GM19193 (cell line): Measurements from ENCODE around the gene ZNF148.

Experiments
- POLR2A ChIP-seq: IDR thresholded peaks from 4 replicates; pipeline ENCODE4 v1.6.1; 2011; ENCODE audit not compliant: insufficient read depth, insufficient read length; ENCODE audit errors: extremely low read depth

The ZNF148 gene

DNA sequence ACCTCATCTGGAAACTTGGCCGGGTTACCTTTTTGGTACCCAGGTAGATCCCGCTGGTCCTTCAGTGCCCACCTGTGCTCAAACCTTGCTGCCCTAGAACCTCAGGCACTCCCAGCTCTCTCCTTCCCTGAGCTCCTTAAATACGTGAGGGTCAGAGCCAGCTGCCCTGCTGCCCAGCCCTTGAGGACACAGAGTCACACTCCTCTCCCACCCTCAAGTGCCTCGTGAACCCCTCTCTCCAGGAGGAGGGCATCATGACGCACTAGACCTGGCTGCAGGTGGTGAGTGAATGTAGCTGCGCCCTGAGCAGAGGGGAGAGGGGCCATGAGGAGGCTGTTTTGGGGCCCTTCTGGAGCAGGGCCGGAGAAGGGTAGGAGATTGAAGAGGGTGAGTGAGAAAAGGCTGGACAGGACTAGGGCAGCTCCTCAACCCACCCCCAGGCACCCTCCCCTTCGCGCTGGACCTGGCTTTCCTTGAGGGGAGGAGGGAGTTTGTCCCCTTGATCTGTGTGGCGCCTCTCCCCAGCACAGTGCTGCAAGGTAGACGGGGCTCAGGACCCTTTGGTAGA is 163.5 kb downstream of the ZNF148 start:
- TF ChIP-seq POLR2A, result no peak

DNA sequence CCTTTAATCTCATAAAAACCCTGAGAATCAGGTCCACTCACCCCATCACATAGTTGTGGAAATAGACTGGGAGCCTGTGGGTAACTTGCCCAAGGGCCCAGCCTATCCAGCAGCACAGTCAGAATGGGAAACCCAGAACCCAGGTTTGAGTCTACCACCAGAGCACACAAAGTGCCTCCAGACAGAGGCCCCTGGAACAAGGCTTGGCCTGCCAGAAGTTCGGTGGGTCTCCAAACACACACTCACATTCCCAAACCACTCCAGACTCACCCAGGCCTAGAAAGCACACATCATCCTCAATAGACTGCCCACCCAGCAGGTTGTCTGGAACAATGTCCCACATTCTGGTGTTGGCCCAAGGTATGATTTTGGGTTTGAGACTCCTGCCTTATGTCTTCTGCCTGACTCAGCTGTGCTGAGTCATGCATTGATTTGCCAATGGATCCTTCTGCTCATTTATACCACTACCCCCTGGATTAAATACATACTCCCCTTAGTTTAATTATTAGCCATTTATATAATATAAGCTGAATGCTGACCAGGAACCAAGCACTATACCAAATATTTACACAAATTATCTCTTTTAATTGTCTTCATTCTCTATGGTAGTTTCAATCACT is 167.1 kb downstream of the ZNF148 start:
- no peak for TF ChIP-seq POLR2A

DNA sequence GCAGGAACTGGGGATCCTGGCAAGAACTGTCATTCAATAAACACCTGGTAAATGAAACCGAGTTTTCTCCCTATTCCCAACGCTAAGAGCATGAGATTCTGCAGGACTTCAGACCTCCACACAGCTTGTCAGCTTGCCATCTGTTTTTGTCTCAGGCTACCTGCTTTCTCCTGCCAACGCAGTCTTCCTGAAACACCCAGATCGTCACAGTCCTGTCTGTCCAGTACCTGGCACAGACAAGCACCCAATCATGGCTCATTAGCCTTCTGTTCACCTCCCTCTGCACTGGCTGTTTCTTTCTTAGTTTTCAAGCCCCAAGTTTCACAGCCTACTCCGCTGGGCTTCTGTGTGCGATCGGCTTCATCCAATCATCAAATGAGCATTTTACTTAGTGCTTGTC is 167.6 kb downstream of the ZNF148 start:
- TF ChIP-seq POLR2A, result no peak

DNA sequence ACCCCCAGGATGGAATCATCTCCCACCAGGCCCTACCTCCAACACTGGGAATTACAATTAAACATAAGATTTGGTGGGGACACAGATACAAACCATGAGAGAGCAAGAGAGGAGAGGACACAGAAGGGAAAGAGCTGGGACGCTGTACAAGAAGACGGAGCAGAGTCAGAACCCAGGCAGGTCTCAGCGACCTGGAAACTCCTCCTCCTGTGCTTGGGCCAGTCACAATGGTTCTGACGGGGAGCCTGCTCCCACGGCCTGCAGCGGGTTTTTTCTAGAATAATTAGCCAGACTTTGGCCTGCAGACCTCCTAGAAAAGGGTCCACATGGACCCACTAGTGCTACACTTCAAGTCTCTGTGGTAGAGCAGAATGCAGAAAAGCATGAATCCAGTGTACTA is 168.2 kb downstream of the ZNF148 start:
- TF ChIP-seq POLR2A, result no peak

DNA sequence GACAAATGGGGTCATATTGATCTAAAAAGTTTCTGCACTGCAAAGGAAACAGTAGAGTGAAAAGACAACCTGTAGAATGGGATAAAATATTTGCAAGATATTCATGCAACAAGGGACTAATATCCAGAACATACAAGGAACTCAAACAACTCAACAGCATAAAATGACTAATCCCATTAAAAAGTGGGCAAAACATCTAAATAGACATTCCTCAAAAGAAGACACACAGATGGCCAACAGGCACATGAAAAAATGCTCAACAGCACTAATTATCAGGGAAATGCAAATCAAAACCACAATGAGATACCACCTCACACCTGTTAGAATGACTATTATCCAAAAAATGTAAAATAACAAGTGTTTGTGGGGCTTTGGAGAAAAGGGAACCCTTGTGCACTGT is 171.4 kb downstream of the ZNF148 start:
- TF ChIP-seq POLR2A, result no peak

DNA sequence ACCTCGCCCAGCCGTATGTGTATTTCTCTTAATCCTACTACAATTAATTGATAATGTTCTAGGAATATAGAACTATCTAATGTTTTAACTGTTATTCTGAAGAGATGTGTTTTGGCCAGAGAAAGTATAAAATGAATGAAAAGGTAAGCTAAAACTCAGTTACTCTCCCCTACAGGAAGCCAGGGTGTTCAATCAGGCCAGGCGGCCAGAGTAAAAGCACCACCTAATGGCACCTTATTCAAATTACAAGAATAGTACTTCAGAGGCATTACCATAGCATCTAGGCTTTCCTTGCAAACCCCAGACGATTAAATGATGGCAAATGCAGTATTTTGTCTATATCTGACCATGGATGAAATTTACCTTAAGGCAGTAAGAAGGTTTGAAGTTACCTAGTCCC is 172.9 kb downstream of the ZNF148 start:
- TF ChIP-seq POLR2A, result no peak

DNA sequence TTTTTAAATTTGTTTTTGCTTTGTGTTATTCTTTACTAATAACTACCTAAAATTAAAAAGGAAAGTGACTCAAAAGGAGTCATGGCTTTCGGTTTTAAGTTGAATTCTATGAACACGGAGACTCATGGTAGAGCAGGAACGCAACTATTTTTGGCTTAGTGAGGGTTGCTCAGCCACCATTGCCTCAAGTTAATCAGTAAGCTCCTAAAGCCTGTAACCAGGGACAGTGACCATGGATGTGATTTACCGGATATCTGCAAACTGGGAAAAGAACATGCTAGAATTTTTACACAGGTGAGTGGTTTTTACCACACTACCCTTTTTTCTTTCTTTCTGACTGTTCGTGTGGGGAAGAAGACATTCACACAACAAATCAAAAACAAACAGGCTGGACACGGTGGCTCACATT is 174.4 kb downstream of the ZNF148 start:
- TF ChIP-seq POLR2A, result no peak

DNA sequence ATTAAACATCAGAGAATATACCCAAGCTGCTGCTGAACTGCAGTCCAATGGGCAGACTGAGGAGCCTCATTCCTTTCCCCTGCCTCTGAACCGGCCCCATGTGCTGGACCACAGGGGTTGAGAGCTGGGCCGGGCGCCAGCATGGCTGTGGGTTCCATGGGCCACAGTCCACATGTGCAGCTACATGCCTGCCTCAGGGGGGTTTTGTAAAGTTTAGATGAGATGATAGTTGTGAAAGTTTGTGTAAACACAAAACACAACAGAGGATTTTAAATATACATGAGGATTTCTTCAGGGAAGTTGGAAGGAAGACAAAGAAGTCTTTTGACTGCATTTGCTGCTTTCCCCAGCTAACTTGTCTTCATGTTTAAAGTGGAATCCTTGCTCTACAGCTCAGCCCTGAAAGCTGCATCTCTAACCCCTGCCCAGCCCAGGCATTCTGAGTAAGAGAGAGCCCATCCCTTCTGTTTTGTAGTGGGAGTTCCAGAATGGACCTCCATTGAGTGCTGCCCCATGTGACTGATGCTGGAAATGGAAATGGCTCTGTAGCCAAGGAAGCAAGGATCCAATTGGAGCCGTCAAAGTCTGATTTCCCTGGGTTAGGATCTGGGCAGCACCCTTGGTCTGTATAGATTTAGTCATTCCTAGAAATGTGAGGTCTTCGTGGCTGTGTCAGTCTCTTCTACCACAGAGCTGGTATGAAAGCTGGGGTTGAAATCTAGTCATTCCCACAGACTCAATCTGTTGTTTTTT is 180.1 kb downstream of the ZNF148 start:
- no peak for TF ChIP-seq POLR2A

DNA sequence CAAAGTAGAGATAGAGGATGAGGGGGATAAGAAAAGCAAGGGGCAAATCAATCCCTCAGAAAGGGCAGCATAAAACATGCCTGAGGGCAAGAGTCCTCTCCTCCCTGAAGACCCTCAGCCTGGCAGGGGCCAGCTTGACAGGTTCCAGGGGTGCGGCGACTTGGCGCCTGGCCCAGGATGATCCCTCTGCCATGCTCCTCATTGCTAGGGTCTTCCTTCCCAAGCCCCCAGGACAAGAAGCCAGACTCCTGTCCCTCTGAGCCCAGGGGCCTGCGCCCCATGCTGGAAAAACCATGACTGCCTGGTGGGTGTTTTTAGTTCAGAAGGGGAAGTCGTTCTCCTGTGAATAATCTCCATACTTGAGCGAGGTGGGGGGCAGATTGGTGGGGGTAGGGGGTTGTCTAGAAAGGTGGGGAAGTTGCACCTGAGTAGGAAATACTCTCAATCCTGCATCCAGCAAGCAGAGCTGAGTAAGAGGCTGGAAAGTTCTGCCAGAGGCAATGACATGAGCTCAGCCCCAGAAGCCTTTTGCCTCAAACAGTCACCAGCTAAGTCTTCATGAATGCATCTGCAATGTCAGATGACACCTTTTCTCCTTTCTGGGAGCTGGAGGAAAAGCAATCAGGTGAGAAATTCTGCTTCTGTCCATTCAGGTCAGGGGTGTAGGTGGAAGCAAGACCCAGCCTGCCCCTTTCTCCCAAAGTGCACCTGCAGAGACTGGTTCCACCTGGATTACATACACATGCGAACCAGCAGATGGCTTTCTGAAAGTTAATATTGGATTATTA is 180.9 kb downstream of the ZNF148 start:
- no peak for TF ChIP-seq POLR2A

DNA sequence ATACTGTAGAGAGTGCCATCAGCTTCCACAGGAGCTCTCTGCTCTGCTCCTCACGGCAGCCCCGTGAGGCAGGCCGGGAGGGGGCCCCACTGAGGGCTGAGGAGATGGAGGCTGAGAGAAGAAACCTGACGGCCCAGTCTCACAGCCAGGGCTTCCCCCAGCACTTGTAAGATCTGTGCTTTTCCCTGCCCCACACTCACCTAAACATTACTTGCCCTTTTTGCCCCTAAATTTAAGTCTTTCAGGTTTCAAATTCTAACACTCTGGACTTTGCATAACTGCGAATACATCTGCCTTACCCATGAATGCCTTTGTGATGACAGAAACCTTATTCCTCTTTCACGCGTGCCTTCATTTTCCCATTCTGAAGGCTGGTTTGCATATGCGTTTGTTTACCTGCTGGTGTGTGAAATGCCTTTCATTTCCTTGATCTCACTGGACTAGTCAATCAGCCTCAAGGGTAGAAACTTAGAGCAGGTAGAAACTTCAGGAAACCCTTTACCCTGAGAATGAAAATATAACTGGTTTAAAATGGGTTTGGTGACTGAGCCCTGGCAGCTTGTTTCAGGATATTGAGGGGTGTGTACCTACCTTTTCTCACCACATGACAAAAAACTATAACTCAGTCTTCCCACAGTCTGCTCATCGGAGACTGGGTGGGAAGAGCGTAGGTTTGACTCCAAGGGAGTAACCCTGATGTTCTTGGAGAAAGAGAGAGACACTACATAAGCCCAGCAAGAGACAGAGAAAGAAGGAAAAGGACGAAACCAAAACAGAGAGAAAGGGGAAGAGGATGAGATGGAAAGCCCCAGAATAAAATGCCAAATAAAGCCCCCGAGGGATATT is 182.7 kb downstream of the ZNF148 start:
- TF ChIP-seq POLR2A, result no peak

DNA sequence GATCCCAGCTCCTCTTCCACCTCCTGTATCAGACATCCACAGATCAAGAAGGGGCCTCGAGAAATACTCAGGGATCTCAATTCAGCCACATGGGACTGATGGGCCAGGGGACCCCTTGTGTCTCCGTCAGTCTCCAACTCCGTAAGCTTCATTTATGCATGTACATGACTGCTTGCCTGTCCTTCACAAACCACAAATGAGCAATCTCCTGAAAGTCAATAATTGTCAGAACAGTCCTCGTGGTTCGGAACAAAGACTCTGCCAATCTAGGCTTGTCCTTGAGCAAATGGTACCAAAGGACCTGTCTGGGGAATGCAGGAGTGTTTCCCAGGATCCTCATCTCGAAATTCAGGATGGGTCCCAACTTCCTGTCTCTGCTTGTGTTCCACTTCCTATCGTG is 183.4 kb downstream of the ZNF148 start:
- no peak for TF ChIP-seq POLR2A

DNA sequence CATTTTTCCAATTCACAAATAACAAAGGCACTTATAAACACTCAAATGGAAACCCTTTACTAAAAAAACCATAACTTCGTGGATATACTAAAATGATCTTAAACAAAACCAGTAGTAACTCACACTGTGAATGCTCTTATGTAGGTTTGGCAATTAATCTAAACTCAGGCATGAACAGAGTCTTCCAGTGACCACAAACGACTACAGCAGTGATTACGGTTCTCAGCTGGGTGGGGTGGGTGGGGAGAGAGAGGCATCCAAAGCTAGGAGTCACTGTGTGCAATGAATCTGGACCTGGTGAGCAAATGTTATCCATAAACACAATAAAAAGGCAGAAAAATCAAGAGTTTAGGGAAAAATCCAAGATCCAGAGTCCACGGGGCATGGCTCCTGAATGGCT is 183.9 kb downstream of the ZNF148 start:
- no peak for TF ChIP-seq POLR2A

DNA sequence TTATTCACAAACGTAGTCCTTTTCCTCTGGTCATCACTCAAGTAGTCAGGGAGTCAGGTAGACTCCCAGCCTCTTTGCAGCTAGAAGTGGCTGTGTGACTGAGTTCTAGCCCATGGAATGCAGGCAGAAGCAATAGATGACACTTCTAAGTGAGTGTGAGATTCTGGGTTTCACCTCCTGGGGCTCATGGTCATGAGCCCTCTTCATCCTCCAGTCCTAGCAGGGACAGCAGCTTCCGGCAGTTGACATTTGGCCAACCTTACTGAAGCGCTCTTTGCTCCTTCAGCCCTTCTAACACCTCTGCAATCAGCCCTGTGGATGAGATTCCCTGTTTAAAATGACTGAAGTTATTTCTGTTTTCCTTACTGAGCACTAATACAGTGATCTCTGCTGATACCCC is 184.3 kb downstream of the ZNF148 start:
- no peak for TF ChIP-seq POLR2A

DNA sequence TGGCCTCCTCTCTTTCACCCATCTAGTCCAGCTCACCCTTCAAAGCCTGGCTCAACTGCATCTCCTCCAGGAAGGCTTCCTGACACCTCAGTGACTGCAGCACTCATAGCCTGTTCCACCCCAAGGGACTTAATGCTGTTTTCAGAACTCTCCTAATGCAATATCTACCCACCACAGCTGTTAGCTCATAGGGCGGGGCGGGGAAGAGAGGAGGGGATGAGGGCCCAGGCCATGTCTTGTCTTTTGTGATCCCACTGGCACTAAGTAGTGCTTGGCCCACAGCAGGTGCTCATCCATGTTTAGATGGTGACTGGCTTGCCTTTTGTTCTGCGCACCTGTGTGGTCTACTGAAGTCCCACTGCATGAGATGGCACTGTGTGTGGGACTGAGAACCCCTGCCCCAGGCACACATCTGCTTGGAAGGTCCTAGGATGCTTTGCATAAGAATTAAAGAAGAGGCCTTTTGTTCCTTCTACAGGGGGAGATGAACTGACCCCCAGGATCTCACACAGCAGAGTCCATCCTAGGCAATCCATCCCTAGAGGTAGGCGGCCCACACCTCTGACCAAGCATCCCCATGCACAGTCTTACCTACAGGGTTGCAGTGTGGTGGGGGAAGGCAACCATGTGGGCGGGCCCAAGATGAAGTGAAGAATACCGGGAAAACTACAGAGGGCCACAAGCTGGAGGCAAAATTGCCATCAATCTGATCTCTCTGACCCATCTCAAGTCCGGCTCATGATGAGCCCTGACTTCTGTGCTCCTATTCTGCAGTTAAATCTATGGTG is 185.6 kb downstream of the ZNF148 start:
- TF ChIP-seq POLR2A, result no peak

DNA sequence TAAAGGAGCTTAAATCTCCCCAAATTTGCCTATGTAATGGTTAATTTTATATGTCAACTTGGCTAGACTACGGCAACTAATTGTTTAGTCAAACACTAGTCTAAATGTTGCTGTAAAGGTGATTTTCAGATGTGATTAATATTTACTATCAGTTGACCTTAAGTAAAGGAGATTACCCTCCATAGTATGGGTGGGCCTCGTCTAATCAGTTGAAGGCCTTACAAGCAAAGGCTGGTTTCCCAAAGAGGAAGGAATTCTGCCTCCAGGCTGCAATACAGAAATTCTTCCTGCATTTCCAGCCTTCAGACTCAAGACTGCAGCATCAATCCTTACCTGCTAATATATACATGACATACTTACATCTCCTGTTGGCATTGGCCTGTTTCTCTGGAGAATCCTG is 186.2 kb downstream of the ZNF148 start:
- TF ChIP-seq POLR2A, result no peak

DNA sequence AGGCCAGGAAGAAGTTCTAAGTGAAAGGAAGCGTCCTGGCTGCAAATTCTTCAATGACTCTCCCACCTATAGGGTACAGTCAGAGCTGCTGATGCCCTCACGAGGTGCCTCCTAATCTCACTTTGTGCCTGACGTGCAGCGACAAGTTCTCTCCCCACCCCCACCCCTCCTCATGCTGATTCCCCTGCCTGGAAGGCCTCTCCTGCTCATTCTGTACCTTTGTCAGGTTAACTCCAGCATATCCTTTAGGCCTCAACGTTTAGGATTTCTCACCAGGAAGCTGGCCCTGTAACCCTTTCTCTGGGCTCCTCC is 187.6 kb downstream of the ZNF148 start:
- TF ChIP-seq POLR2A, result no peak
